Measurements from ENCODE around the gene THTPA.
"Not testable (repeated sequence)": the region's sequence is repeated elsewhere in the genome, so short reads cannot be mapped to it uniquely, and the experiment has no call there.

Gene THTPA

GRCh38 chr14:23604148-23604547, 48.1 kb downstream of the THTPA start:
- TF ChIP-seq CTCF (IDR thresholded peaks at IDR 0.05; ENCODE audit: low read depth, low read length, missing control alignments): no peak
- in situ Hi-C loops (cut with HindIII; ENCODE audit: low sequenced_read_pairs): no loop called here
- DNase-seq (ENCODE audit: low read depth): no peak
- H3K4me3 ChIP-seq (ENCODE audit: low read depth, low read length): no peak overlapping the region

DNA sequence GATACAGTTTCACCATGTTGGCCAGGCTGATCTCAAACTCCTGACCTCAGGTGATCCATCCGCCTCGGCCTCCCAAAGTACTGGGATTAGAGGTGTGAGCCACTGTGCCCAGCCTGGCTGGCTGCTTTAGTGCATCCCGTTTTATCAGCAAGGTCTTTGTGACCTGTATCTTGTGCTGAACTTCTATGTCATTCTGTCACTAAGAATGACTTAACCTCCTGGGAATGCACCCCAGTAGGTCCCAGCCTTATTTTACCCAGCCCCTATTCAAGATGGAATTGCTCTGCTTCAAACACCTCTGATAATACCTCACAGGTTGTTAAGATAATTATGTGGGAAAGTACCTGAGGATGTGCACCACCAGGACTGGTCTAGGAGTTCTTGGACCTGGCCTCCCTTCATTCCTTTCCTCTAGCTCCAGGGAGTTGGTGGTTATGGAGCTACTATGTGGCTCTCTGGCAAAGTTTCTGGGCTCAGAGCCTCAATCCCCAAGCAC, 48.7 kb downstream of the THTPA start:
- TF ChIP-seq CTCF (IDR thresholded peaks at IDR 0.05; ENCODE audit: low read depth, low read length, missing control alignments): no peak
- DNase-seq (ENCODE audit: low read depth): no peak
- no peak overlapping the region for H3K4me3 ChIP-seq (ENCODE audit: low read depth, low read length)
- in situ Hi-C loops (cut with HindIII; ENCODE audit: low sequenced_read_pairs): no loop called here

GRCh38 chr14:23605931-23606585, 50.0 kb downstream of the THTPA start:
- no peak for TF ChIP-seq CTCF (IDR thresholded peaks at IDR 0.05; ENCODE audit: low read depth, low read length, missing control alignments)
- in situ Hi-C loops (cut with HindIII; ENCODE audit: low sequenced_read_pairs): no loop called here
- DNase-seq (ENCODE audit: low read depth): no peak
- H3K4me3 ChIP-seq (ENCODE audit: low read depth, low read length): no peak overlapping the region

DNA sequence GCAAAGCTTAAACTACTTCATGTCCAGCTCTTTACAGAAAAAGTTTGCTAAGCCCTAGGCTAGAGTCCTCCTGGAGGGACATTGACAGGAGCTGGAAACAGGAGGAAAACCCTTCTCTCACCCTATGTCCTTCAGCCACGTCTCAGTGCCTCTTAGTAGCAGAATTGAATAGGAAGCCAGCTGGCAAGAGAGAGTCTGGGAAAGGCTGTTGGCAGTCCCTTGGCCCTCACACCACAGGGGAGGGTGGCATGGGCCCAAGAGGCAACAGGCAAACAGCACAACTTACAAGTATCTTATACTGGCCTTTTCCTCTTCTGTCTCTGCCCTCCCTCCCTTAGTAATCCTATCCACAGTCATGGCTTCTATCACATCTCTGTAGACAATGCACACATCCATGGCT, 52.4 kb downstream of the THTPA start:
- in situ Hi-C loops (cut with HindIII; ENCODE audit: low sequenced_read_pairs): no loop called here
- DNase-seq (ENCODE audit: low read depth): no peak
- TF ChIP-seq CTCF (IDR thresholded peaks at IDR 0.05; ENCODE audit: low read depth, low read length, missing control alignments): no peak
- no peak overlapping the region for H3K4me3 ChIP-seq (ENCODE audit: low read depth, low read length)

DNA sequence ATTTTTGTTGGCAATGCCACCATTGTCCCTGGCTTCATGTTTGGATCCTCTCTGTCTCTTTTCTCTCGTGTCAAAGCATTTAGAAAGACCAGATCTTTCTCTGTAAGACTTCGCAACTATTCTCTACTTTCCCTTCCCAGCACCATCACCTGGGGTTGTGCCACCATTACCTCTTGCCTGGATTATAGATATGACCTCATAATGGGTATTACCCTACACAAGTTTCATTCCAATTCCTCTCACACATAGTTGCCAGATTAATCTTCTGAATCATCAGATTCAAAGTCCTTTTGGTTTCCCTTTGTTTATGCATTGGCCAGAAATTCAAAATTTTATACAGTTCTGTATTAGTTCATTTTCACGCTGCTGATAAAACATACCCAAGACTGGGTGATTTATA, 52.9 kb downstream of the THTPA start:
- H3K4me3 ChIP-seq (ENCODE audit: low read depth, low read length): no peak overlapping the region
- TF ChIP-seq CTCF (IDR thresholded peaks at IDR 0.05; ENCODE audit: low read depth, low read length, missing control alignments): no peak
- in situ Hi-C loops (cut with HindIII; ENCODE audit: low sequenced_read_pairs): no loop called here
- no peak for DNase-seq (ENCODE audit: low read depth)

DNA sequence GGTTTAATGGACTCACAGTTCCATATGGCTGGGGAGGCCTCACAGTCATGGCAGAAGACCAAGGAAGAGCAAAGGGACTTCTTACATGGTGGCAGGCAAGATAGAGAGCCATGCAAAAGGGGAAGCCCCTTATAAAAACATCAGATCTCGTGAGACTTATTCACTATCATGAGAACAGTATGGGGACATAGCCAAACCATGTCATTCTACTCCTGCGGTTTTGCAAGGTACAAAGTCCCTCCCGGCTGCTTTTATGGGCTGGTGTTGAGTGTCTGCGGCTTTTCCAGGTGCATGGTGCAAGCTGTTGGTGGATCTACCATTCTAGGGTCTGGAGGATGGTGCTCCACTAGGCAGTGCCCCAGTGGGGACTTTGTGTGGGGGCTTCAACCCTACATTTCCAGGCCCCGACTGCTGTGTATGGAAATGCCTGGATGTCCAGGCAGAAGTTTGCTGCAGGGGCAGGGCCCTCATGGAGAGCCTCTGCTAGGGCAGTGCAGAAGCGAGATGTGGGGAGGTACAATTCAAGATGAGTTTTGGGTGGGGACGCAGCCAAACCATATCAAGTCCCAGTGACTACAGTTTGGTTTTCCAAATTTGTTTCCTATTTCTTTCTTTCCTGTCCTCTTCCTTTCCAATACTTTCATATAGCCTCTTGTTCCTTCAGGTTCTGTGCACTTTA, 53.5 kb downstream of the THTPA start:
- H3K4me3 ChIP-seq (ENCODE audit: low read depth, low read length); in situ Hi-C loops (cut with HindIII; ENCODE audit: low sequenced_read_pairs); DNase-seq (ENCODE audit: low read depth): not testable (repeated sequence)

Data from astrocyte of the cerebellum (primary cell).